HCT116 (cell line): ENCODE results near the gene ZNF474. TPM values are rescaled to one million over a fixed set of nuclear protein-coding genes. Genes with fewer than 3 reads are reported as not detected.

Experiments
- ATAC-seq: fragments of 200-7000 bp; cut with Tn5 transposase; 2 replicates; pipeline ENCODE4 v1.9.1; 2020; ENCODE audit warnings: mild to moderate bottlenecking, moderate library complexity
- BruUV-seq: library from RNA; stranded (reverse); fragments of 400-500 nt; replicated peaks from 2 replicates; lab custom pipeline; 2021; lab: Mats Ljungman, UMichigan
- CTCF ChIA-PET: fragments of 300-600 bp; sonication (Branson Sonifier 250); formaldehyde crosslinking; loops from one replicate; lab custom pipeline; 2021; ENCODE audit warnings: antibody characterized with exemption; lab: Charles Lee
- POLR2A ChIA-PET: fragments of 300-600, 350-600 bp; sonication (Branson Sonifier 250); formaldehyde crosslinking; loops from one replicate; lab custom pipeline; 2021; ENCODE audit warnings: antibody characterized with exemption; lab: Charles Lee
- RAD21 ChIA-PET, 2 experiments: fragments of 300-600 bp; sonication (Branson Sonifier 250); formaldehyde crosslinking; loops; one replicate each; lab custom pipeline; 2023; ENCODE audit warnings: low total read pairs in 2 of 2; ENCODE audit not compliant: uncharacterized antibody in 2 of 2, unreplicated experiment in 2 of 2, low non-redundant PET in 1 of 2; lab: Charles Lee
- DNase-seq: peaks from one replicate; pipeline ENCODE4 v3.0.0-alpha.2; 2010; ENCODE audit warnings: low read depth, low spot score
- H2AFZ ChIP-seq: fragments of 200-600 bp; shearing (Covaris generic), sonication (generic); 2 replicates; pipeline ENCODE4 v1.6.1; 2017; ENCODE audit warnings: low read depth, mixed run types, mixed read lengths, antibody characterized with exemption, low read length; ENCODE audit not compliant: poor library complexity, severe bottlenecking
- H3K27ac ChIP-seq: 2 replicates; pipeline ENCODE4 v1.5.1; 2012; ENCODE audit warnings: low read depth, low read length
- H3K27me3 ChIP-seq: fragments of 200-600 bp; sonication (generic); 2 replicates; pipeline ENCODE4 v1.6.1; 2016; ENCODE audit warnings: mixed run types, low read length, mixed read lengths; ENCODE audit not compliant: insufficient read depth
- H3K36me3 ChIP-seq, 2 experiments: fragments of 200-500 bp in 1 of 2; fragments of 200-600 bp in 1 of 2; sonication (Bioruptor generic) in 1 of 2; sonication (generic) in 1 of 2; 2 replicates each; pipeline versions ENCODE4 v1.5.1 to v1.6.1; 2014 to 2016; ENCODE audit warnings: low read length in 2 of 2, inconsistent platforms in 1 of 2, mixed read lengths in 1 of 2, mixed run types in 1 of 2; ENCODE audit not compliant: insufficient read depth in 2 of 2, control insufficient read depth in 1 of 2
- H3K4me1 ChIP-seq, 2 experiments: fragments of 200-600 bp in 1 of 2; sonication (generic) in 1 of 2; 2 replicates each; pipeline versions ENCODE4 v1.5.1 to v1.6.1; 2012 to 2017; ENCODE audit warnings: low read length in 2 of 2, inconsistent platforms in 1 of 2, mild to moderate bottlenecking in 1 of 2, mixed read lengths in 1 of 2, mixed run types in 1 of 2, moderate library complexity in 1 of 2; ENCODE audit not compliant: insufficient read depth in 2 of 2, control insufficient read depth in 1 of 2
- H3K4me2 ChIP-seq: fragments of 200-600 bp; sonication (generic); 2 replicates; pipeline ENCODE4 v1.6.1; 2017; ENCODE audit warnings: mixed run types, low read length, mixed read lengths
- H3K4me3 ChIP-seq, 2 experiments: fragments of 200-600 bp in 1 of 2; sonication (generic) in 1 of 2; replicated peaks in 1 of 2; 2 replicates each; pipeline ENCODE4 v1.5.1; 2011 to 2016; ENCODE audit warnings: low read length in 2 of 2, control low read depth in 1 of 2, low read depth in 1 of 2, mild to moderate bottlenecking in 1 of 2, mixed read lengths in 1 of 2, mixed run types in 1 of 2
- H3K79me2 ChIP-seq: fragments of 200-600 bp; sonication (generic); 2 replicates; pipeline ENCODE4 v1.6.1; 2017; ENCODE audit warnings: mild to moderate bottlenecking, mixed run types, low read length, moderate library complexity, mixed read lengths; ENCODE audit not compliant: insufficient read depth
- H3K9ac ChIP-seq: fragments of 200-600 bp; sonication (generic); 2 replicates; pipeline ENCODE4 v1.6.1; 2016; ENCODE audit warnings: low read length, mixed read lengths
- H3K9me2 ChIP-seq: fragments of 200-600 bp; sonication (generic), shearing (Covaris generic); 2 replicates; pipeline ENCODE4 v1.6.1; 2017; ENCODE audit warnings: mixed run types, mild to moderate bottlenecking, moderate library complexity; ENCODE audit not compliant: insufficient read depth
- H3K9me3 ChIP-seq, 2 experiments: fragments of 200-500 bp in 1 of 2; fragments of 200-600 bp in 1 of 2; sonication (Bioruptor generic) in 1 of 2; sonication (generic) in 1 of 2; 2 replicates each; pipeline ENCODE4 v1.6.1; 2014 to 2017; ENCODE audit warnings: low read length in 2 of 2, mixed read lengths in 2 of 2, inconsistent platforms in 1 of 2, low read depth in 1 of 2, mild to moderate bottlenecking in 1 of 2, mixed run types in 1 of 2, moderate library complexity in 1 of 2; ENCODE audit not compliant: control insufficient read depth in 1 of 2, insufficient read depth in 1 of 2
- H4K20me1 ChIP-seq: fragments of 200-600 bp; sonication (generic), shearing (Covaris generic); 2 replicates; pipeline ENCODE4 v1.6.1; 2017; ENCODE audit warnings: mixed run types, mild to moderate bottlenecking, moderate library complexity; ENCODE audit not compliant: insufficient read depth
- ATF3 ChIP-seq: IDR thresholded peaks from 2 replicates; pipeline ENCODE4 v1.6.1; 2012
- ELF1 ChIP-seq: IDR thresholded peaks from 2 replicates; pipeline ENCODE4 v1.6.1; 2012; ENCODE audit warnings: low read depth, borderline replicate concordance
- EZH2phosphoT487 ChIP-seq: fragments of 200-600 bp; IDR thresholded peaks from 2 replicates; pipeline ENCODE4 v1.6.1; 2018; ENCODE audit warnings: antibody characterized with exemption, borderline replicate concordance
- JUND ChIP-seq: IDR thresholded peaks from 2 replicates; pipeline ENCODE4 v1.6.1; 2012
- POLR2A ChIP-seq: IDR thresholded peaks from 2 replicates; pipeline ENCODE4 v1.7.0; 2011; ENCODE audit warnings: borderline replicate concordance; ENCODE audit not compliant: insufficient read depth, insufficient read length; ENCODE audit errors: extremely low read depth
- POLR2AphosphoS5 ChIP-seq: IDR thresholded peaks from 2 replicates; pipeline ENCODE4 v1.6.1; 2011; ENCODE audit warnings: mild to moderate bottlenecking, low read depth, low read length, moderate library complexity
- RAD21 ChIP-seq: IDR thresholded peaks from 2 replicates; pipeline ENCODE4 v1.6.1; 2012; ENCODE audit warnings: low read depth, mild to moderate bottlenecking
- ZFX ChIP-seq: fragments of 450-650 bp; IDR thresholded peaks from 2 replicates; pipeline ENCODE4 v1.6.1; 2017
- ZNF274 ChIP-seq: fragments of 200-500 bp; sonication (Bioruptor generic); IDR thresholded peaks from 2 replicates; pipeline ENCODE4 v1.6.1; 2014; ENCODE audit warnings: mild to moderate bottlenecking, low read depth, low read length, inconsistent platforms
- intact Hi-C: fragments of 100-400 bp; cut with micrococcal nuclease; formaldehyde crosslinking; loops from 2 replicates; pipeline ENCODE4 v1.10.0; 2022
- total RNA-seq: library from RNA; stranded (reverse); gene quantifications from one replicate; pipeline ENCODE4 v1.2.1, GENCODE V29; 2021; ENCODE audit not compliant: unreplicated experiment

ZNF474 gene
- total RNA-seq, 1 experiment from 2014 or later, result 0.37 TPM

- no peak overlapping the region for H3K27ac ChIP-seq
- H3K36me3 ChIP-seq, result no peaks in the 10 kb centered on the region
- RAD21 ChIA-PET, result no interaction called here
- H3K9me3 ChIP-seq, result no peaks in the 10 kb centered on the region
- TF ChIP-seq ZNF274 (no peak), RAD21 (no peak), ATF3 (no peak), EZH2phosphoT487 (no peak), POLR2A (no peak), POLR2AphosphoS5 (no peak), JUND (no peak), ZFX (no peak)
- no peak for DNase-seq
- no peaks in the 10 kb centered on the region for H3K9me2 ChIP-seq
- no peak overlapping the region for H3K4me2 ChIP-seq
- H3K27me3 ChIP-seq, result no peaks in the 10 kb centered on the region
- H3K4me3 ChIP-seq, result no peak overlapping the region
- no peaks in the 10 kb centered on the region for H3K4me1 ChIP-seq
- no peaks in the 10 kb centered on the region for H3K79me2 ChIP-seq
- CTCF ChIA-PET, result no interaction called here
- ATAC-seq, result no peak
- intact Hi-C loops, result no loop called here
- H2AFZ ChIP-seq, result no peak overlapping the region
- H4K20me1 ChIP-seq, result no peaks in the 10 kb centered on the region
- no TSS peak for BruUV-seq
- POLR2A ChIA-PET, result no interaction called here
- H3K9ac ChIP-seq, result no peak overlapping the region
Measured at GRCh38 chr5:122153774-122154173, 24.4 kb downstream of the ZNF474 start.

GRCh38 chr5:122154491-122154890, 25.1 kb downstream of the ZNF474 start:
- Histone ChIP-seq H3K9me3 (no peaks in the 10 kb centered on the region), H4K20me1 (no peaks in the 10 kb centered on the region), H3K27ac (no peak overlapping the region), H3K4me3 (no peak overlapping the region), H3K4me2 (no peak overlapping the region), H3K4me1 (no peaks in the 10 kb centered on the region), H3K79me2 (no peaks in the 10 kb centered on the region), H3K9me2 (no peaks in the 10 kb centered on the region), H3K27me3 (no peaks in the 10 kb centered on the region), H3K9ac (no peak overlapping the region), H2AFZ (no peak overlapping the region), H3K36me3 (no peaks in the 10 kb centered on the region)
- ChIA-PET CTCF (no interaction called here), RAD21 (no interaction called here), POLR2A (no interaction called here)
- no TSS peak for BruUV-seq
- intact Hi-C loops, result no loop called here
- ATAC-seq (no peak), DNase-seq (no peak)
- no peak for TF ChIP-seq ELF1
- TF ChIP-seq POLR2A, result no peak
